HG02678 (cell line): ENCODE data around the gene RABGEF1.
"Not testable (repeated sequence)": the region's sequence is repeated elsewhere in the genome, so short reads cannot be mapped to it uniquely, and the experiment has no call there.

Experiments used
- ATAC-seq: cut with Tn5 transposase; IDR thresholded peaks from one replicate; pipeline ENCODE4 v1.9.1; 2021; ENCODE audit warnings: mild to moderate bottlenecking, moderate library complexity; ENCODE audit not compliant: unreplicated experiment

RABGEF1 gene

GRCh38 chr7:66740302-66740979 is at the start of gene RABGEF1:
RABGEF1 (plus strand) TSS chr7:66740733; CDS start chr7:66771900, 31,167 bp downstream.
- ATAC-seq: peak; percentile 84

GRCh38 chr7:66693331-66693730 is 47.2 kb upstream of the RABGEF1 start:
- ATAC-seq: no peak

- ATAC-seq: no peak
Measured at GRCh38 chr7:66694286-66694685, 46.2 kb upstream of the RABGEF1 start.

- ATAC-seq: not testable (repeated sequence)
Measured at GRCh38 chr7:66695417-66695816, 45.1 kb upstream of the RABGEF1 start.

GRCh38 chr7:66696134-66696533 is 44.4 kb upstream of the RABGEF1 start:
- ATAC-seq: not testable (repeated sequence)

GRCh38 chr7:66696774-66697191 is 43.8 kb upstream of the RABGEF1 start:
- no peak for ATAC-seq

- ATAC-seq: no peak
Measured at GRCh38 chr7:66697449-66698438, 42.8 kb upstream of the RABGEF1 start.

GRCh38 chr7:66698652-66699205 is 41.8 kb upstream of the RABGEF1 start:
- no peak for ATAC-seq

GRCh38 chr7:66699998-66700397 is 40.5 kb upstream of the RABGEF1 start:
- ATAC-seq: no peak

GRCh38 chr7:66700633-66701131 is 39.9 kb upstream of the RABGEF1 start:
- ATAC-seq: no peak

GRCh38 chr7:66707825-66708224 is 32.7 kb upstream of the RABGEF1 start:
- no peak for ATAC-seq

GRCh38 chr7:66710752-66711151 is 29.8 kb upstream of the RABGEF1 start:
- ATAC-seq: not testable (repeated sequence)

GRCh38 chr7:66713687-66714086 is 26.8 kb upstream of the RABGEF1 start:
- no peak for ATAC-seq

- ATAC-seq: not testable (repeated sequence)
Measured at GRCh38 chr7:66716634-66717033, 23.9 kb upstream of the RABGEF1 start.

- ATAC-seq: no peak
Measured at GRCh38 chr7:66720561-66720960, 20.0 kb upstream of the RABGEF1 start.

GRCh38 chr7:66725843-66726242 is 14.7 kb upstream of the RABGEF1 start:
- ATAC-seq: no peak

GRCh38 chr7:66727058-66727457 is 13.5 kb upstream of the RABGEF1 start:
- no peak for ATAC-seq

GRCh38 chr7:66728571-66728970 is 12.0 kb upstream of the RABGEF1 start:
- ATAC-seq: no peak

GRCh38 chr7:66729274-66729673 is 11.3 kb upstream of the RABGEF1 start:
- ATAC-seq: no peak

GRCh38 chr7:66731986-66732385 is 8.5 kb upstream of the RABGEF1 start:
- no peak for ATAC-seq

GRCh38 chr7:66732439-66732838 is 8.1 kb upstream of the RABGEF1 start:
- ATAC-seq: peak; percentile 72
